ENCODE measurements around the gene ZNF423.

DNA sequence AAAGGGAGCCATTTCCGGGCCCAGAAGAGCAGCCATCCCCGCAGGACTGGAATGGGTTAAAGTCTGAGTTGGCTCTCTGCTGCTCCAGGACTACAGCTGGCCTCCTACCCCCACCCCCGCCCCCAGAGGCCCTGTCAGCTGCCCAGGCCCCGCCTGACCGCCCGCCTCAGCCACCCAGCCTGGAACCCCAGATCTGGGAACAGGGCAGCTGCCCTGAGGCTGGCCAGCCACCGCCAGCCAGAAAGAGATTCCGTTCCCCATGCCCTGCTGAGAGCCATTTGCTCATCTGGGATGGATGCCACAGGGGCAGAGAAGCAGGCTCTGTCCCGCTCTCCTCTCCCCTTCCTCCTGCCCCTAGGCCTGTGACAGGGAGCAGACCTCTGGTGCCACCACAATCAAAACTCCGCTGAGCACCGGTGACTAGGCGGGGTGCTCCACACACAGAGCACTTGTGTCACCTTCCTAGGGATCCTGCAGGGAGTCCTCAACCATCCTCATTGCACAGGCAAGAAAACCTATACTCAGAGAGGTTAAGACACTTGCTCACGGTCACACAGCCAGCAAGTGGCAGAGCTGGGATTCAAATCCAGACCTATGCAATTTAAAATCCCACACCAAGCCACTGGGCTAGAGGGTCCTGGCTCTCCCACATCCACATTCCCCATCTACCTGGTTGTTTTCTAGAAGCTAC is 44.1 kb downstream of the ZNF423 start:
- no peak for TF ChIP-seq ELF4 (IDR thresholded peaks at IDR 0.05)
- TF ChIP-seq LEF1 (IDR thresholded peaks at IDR 0.05; ENCODE audit: borderline replicate concordance), result no peak
- TF ChIP-seq PKNOX1 (IDR thresholded peaks at IDR 0.05), result no peak
- no peak for TF ChIP-seq FOXM1 (IDR thresholded peaks at IDR 0.05; ENCODE audit: borderline replicate concordance)
- no peak for TF ChIP-seq SP1 (IDR thresholded peaks at IDR 0.05)
- TF ChIP-seq ZNF384 (IDR thresholded peaks at IDR 0.05), result no peak
- TF ChIP-seq NFRKB (IDR thresholded peaks at IDR 0.05), result no peak
- TF ChIP-seq ARNT (IDR thresholded peaks at IDR 0.05), result no peak
- no peak for TF ChIP-seq BHLHE40 (IDR thresholded peaks at IDR 0.05; ENCODE audit: borderline replicate concordance)
- no peak for TF ChIP-seq L3MBTL2 (conservative IDR thresholded peaks at IDR 0.05)
